Endothelial cell of umbilical vein (primary cell): ENCODE data around the gene BIK. TPM values are rescaled to one million over a fixed set of nuclear protein-coding genes. Genes with fewer than 3 reads are reported as not detected.
"Not testable (repeated sequence)": the region's sequence is repeated elsewhere in the genome, so short reads cannot be mapped to it uniquely, and the experiment has no call there.

Experiments used
- BruUV-seq: library from RNA; stranded (reverse); fragments of 400-500 nt; replicated peaks from 2 replicates; lab custom pipeline; 2021; lab: Mats Ljungman, UMichigan
- CTCF ChIA-PET: fragments of 300-600, 350-600 bp; sonication (Branson Sonifier 250); formaldehyde crosslinking; loops from one replicate; lab custom pipeline; 2021; ENCODE audit warnings: antibody characterized with exemption, inconsistent platforms; lab: Charles Lee
- POLR2A ChIA-PET: fragments of 300-600, 350-600 bp; sonication (Branson Sonifier 250); formaldehyde crosslinking; loops from one replicate; lab custom pipeline; 2021; ENCODE audit warnings: antibody characterized with exemption, inconsistent platforms; lab: Charles Lee
- DNase-seq: peaks from one replicate; pipeline ENCODE4 v3.0.0-alpha.2; 2011; ENCODE audit warnings: low read depth, low spot score
- FAIRE-seq: peaks from 2 replicates; lab custom pipeline; 2011; peaks lifted over from hg19 to GRCh38; lab: Jason Lieb, UNC
- H2AFZ ChIP-seq: 2 replicates; pipeline ENCODE4 v1.6.0; 2012; ENCODE audit warnings: low read depth, low read length, control low read depth, inconsistent platforms
- H3K27ac ChIP-seq: 2 replicates; pipeline ENCODE4 v1.5.1; 2011; ENCODE audit warnings: low read depth, mild to moderate bottlenecking, control low read depth, low read length, moderate library complexity; ENCODE audit not compliant: insufficient read depth
- H3K27me3 ChIP-seq, 2 experiments: 2 replicates each; pipeline versions ENCODE4 v1.6.0 to v1.6.1; 2011; ENCODE audit warnings: low read length in 2 of 2, mixed read lengths in 1 of 2; ENCODE audit not compliant: control insufficient read depth in 2 of 2, insufficient read depth in 2 of 2
- H3K36me3 ChIP-seq, 2 experiments: 2 replicates in 1 of 2; 3 replicates in 1 of 2; pipeline ENCODE4 v1.5.1; 2011; ENCODE audit warnings: low read length in 2 of 2, mild to moderate bottlenecking in 1 of 2, moderate library complexity in 1 of 2; ENCODE audit not compliant: control insufficient read depth in 2 of 2, insufficient read depth in 2 of 2; ENCODE audit errors: extremely low read depth in 1 of 2
- H3K4me1 ChIP-seq: 3 replicates; pipeline ENCODE4 v1.5.1; 2011; ENCODE audit warnings: mild to moderate bottlenecking, low read length; ENCODE audit not compliant: control insufficient read depth, insufficient read depth; ENCODE audit errors: extremely low read depth
- H3K4me2 ChIP-seq: 2 replicates; pipeline ENCODE4 v1.6.1; 2011; ENCODE audit warnings: low read length, control low read depth, mixed read lengths; ENCODE audit not compliant: insufficient read depth
- H3K4me3 ChIP-seq, 3 experiments: fragments of 200-600 bp in 1 of 3; sonication (generic), shearing (Covaris generic) in 1 of 3; replicated peaks in 1 of 3; 2 replicates each; pipeline ENCODE4 v1.5.1; 2011 to 2016; ENCODE audit warnings: control low read depth in 3 of 3, low read length in 3 of 3, mild to moderate bottlenecking in 2 of 3, inconsistent platforms in 1 of 3, low read depth in 1 of 3, moderate library complexity in 1 of 3; ENCODE audit not compliant: insufficient read depth in 1 of 3
- H3K79me2 ChIP-seq: 2 replicates; pipeline ENCODE4 v1.6.0; 2012; ENCODE audit warnings: low read length, inconsistent platforms; ENCODE audit not compliant: control insufficient read depth, insufficient read depth
- H3K9ac ChIP-seq: replicated peaks from 2 replicates; pipeline ENCODE3; 2011; ENCODE audit warnings: low read length, control low read depth; ENCODE audit not compliant: insufficient read depth; ENCODE audit errors: extremely low read depth
- H3K9me1 ChIP-seq: replicated peaks from 3 replicates; pipeline ENCODE4 v1.6.0; 2011; ENCODE audit warnings: mild to moderate bottlenecking, low read length; ENCODE audit not compliant: control insufficient read depth, insufficient read depth; ENCODE audit errors: extremely low read depth
- H3K9me3 ChIP-seq: replicated peaks from 2 replicates; pipeline ENCODE4 v1.5.1; 2012; ENCODE audit warnings: low read length, inconsistent platforms; ENCODE audit not compliant: control insufficient read depth, insufficient read depth
- H4K20me1 ChIP-seq: replicated peaks from 2 replicates; pipeline ENCODE3; 2011; ENCODE audit warnings: mild to moderate bottlenecking, low read length; ENCODE audit not compliant: control insufficient read depth, insufficient read depth; ENCODE audit errors: extremely low read depth
- EZH2 ChIP-seq: IDR thresholded peaks from 2 replicates; pipeline ENCODE4 v1.6.1; 2012; ENCODE audit warnings: borderline replicate concordance, low read depth, mild to moderate bottlenecking, moderate library complexity, low read length, inconsistent platforms; ENCODE audit not compliant: severe bottlenecking
- FOS ChIP-seq: IDR thresholded peaks from 2 replicates; pipeline ENCODE4 v1.6.1; 2011; ENCODE audit warnings: mild to moderate bottlenecking, low read length, moderate library complexity, borderline replicate concordance; ENCODE audit not compliant: insufficient read depth
- GATA2 ChIP-seq: IDR thresholded peaks from 2 replicates; pipeline ENCODE4 v1.7.0; 2011; ENCODE audit warnings: low read depth, mild to moderate bottlenecking, moderate library complexity, mixed read lengths, low read length; ENCODE audit not compliant: insufficient read length, insufficient read depth
- JUN ChIP-seq: IDR thresholded peaks from 2 replicates; pipeline ENCODE4 v1.6.1; 2011; ENCODE audit warnings: borderline replicate concordance, low read depth; ENCODE audit not compliant: insufficient read length, insufficient read depth
- MYC ChIP-seq: IDR thresholded peaks from one replicate; pipeline ENCODE4 v1.6.1; 2011; ENCODE audit warnings: mild to moderate bottlenecking, low read depth, low read length
- POLR2A ChIP-seq: IDR thresholded peaks from 2 replicates; pipeline ENCODE4 v1.6.1; 2012; ENCODE audit warnings: low read depth, mild to moderate bottlenecking, control low read depth, low read length
- POLR2AphosphoS5 ChIP-seq: IDR thresholded peaks from 2 replicates; pipeline ENCODE4 v1.6.1; 2012; ENCODE audit warnings: low read depth, mild to moderate bottlenecking, control low read depth, low read length, moderate library complexity; ENCODE audit not compliant: insufficient read depth
- dilution Hi-C: fragments of 300-500 bp; cut with MboI; formaldehyde crosslinking; loops from one replicate; pipeline ENCODE4 v1.15.0; 2019; ENCODE audit warnings: low sequenced_read_pairs; ENCODE audit not compliant: extremely low pct_ligation_motif_present
- intact Hi-C: fragments of 100-400 bp; cut with micrococcal nuclease; formaldehyde crosslinking; loops from one replicate; pipeline ENCODE4 v1.10.0; 2022
- polyA plus RNA-seq, 4 experiments: library from polyadenylated mRNA; depleted of rRNA in 3 of 4; stranded (reverse) in 3 of 4; unstranded in 1 of 4; fragments of >200 nt; gene quantifications; 2 replicates each; pipeline versions ENCODE4 v1.2.1 to v1.2.3, GENCODE V29; 2011 to 2012; ENCODE audit warnings: missing spikeins in 1 of 4
- total RNA-seq: library from RNA; stranded (reverse); gene quantifications from 2 replicates; pipeline ENCODE4 v1.2.3, GENCODE V29; 2021
- TF ChIP-seq, protein P1 (sequence below), 2 donors: IDR thresholded peaks; 1 replicate in 1 of 2; 2 replicates in 1 of 2; pipeline ENCODE4 v1.5.1; 2011; ENCODE audit warnings: low read length in 2 of 2, mild to moderate bottlenecking in 2 of 2, moderate library complexity in 2 of 2, control low read depth in 1 of 2, inconsistent platforms in 1 of 2, low read depth in 1 of 2; ENCODE audit not compliant: insufficient read depth in 1 of 2; ENCODE audit errors: extremely low read depth in 1 of 2
- TF ChIP-seq, protein P2 (sequence below): IDR thresholded peaks from 2 replicates; pipeline ENCODE4 v1.6.1; 2011; ENCODE audit not compliant: insufficient read depth, insufficient read length

Gene BIK
- total and polyA plus RNA-seq, 2 donors (not counting 3 experiments of a cell fraction or from before 2014, with no cell fraction given): 0.49 to 0.95 TPM

DNA sequence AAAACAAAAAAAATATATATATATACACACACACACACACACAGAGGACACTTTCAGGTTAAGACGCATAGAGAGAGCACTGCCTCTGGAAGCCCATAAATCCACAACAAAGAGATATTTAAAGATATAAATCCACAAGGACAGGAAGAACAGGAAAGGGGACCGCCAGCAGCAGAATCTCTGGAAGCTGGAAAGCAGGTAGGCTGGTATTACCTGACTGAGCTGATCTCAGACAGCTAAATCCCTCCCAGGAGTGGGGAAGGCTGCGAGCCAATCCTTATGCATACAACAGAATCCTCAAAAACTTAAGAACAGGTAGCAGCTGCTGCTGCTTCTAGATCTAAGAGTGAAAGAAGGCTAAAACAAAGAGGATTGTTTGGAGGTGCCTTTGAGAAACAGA is 34.4 kb downstream of the BIK start:
- dilution Hi-C loops (no loop called here), intact Hi-C loops (no loop called here)
- no TSS peak for BruUV-seq
- H3K4me3 ChIP-seq: no peak overlapping the region
- no peaks in the 10 kb centered on the region for H3K27me3 ChIP-seq
- ChIA-PET CTCF (no interaction called here), POLR2A (no interaction called here)
- H3K9me3 ChIP-seq: no peaks in the 10 kb centered on the region
- peaks cover 7% of the 10 kb centered on the region for H3K4me1 ChIP-seq
- no peak overlapping the region for H3K9ac ChIP-seq
- no peaks in the 10 kb centered on the region for H4K20me1 ChIP-seq
- DNase-seq: no peak
- no peaks in the 10 kb centered on the region for H3K9me1 ChIP-seq
- no peak for FAIRE-seq
- H3K27ac ChIP-seq: no peak overlapping the region
- no peak overlapping the region for H3K4me2 ChIP-seq
- peaks cover 0 to 7% of the 10 kb centered on the region in 2 experiments for H3K36me3 ChIP-seq
- H3K79me2 ChIP-seq: peaks cover 6% of the 10 kb centered on the region
- H2AFZ ChIP-seq: no peak overlapping the region
- no peak for TF ChIP-seq MYC
- TF ChIP-seq POLR2AphosphoS5: no peak
- TF ChIP-seq JUN: no peak
- TF ChIP-seq, protein P1, sequence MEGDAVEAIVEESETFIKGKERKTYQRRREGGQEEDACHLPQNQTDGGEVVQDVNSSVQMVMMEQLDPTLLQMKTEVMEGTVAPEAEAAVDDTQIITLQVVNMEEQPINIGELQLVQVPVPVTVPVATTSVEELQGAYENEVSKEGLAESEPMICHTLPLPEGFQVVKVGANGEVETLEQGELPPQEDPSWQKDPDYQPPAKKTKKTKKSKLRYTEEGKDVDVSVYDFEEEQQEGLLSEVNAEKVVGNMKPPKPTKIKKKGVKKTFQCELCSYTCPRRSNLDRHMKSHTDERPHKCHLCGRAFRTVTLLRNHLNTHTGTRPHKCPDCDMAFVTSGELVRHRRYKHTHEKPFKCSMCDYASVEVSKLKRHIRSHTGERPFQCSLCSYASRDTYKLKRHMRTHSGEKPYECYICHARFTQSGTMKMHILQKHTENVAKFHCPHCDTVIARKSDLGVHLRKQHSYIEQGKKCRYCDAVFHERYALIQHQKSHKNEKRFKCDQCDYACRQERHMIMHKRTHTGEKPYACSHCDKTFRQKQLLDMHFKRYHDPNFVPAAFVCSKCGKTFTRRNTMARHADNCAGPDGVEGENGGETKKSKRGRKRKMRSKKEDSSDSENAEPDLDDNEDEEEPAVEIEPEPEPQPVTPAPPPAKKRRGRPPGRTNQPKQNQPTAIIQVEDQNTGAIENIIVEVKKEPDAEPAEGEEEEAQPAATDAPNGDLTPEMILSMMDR (IDR thresholded peaks at IDR 0.05; ENCODE audit: extremely low read depth in 1 of 2, insufficient read depth in 1 of 2, low read depth in 1 of 2, low read length in 2 of 2): no peak
- TF ChIP-seq EZH2: no peak
- TF ChIP-seq POLR2A: no peak
- no peak for TF ChIP-seq GATA2
- TF ChIP-seq FOS: no peak
- TF ChIP-seq, protein P2, sequence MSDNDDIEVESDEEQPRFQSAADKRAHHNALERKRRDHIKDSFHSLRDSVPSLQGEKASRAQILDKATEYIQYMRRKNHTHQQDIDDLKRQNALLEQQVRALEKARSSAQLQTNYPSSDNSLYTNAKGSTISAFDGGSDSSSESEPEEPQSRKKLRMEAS: no peak

DNA sequence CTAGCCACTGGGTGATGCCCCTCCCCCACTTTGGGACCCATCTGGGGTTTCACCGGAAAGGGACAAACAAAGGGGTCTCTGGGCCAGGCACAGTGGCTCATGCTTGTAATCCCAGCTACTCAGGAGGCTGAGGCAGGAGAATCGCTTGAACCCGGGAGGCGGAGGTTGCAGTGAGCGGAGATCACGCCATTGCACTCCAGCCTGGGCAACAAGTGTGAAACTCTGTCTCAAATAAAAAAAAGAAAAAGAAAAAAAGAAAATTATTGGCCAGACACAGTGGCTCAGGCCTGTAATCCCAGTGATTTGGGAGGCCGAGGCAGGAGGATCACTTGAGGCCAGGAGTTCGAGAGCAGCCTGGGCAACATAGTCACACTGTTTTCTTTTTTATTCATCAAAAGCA is 34.8 kb downstream of the BIK start:
- H3K36me3 ChIP-seq, H3K27ac ChIP-seq, H3K4me2 ChIP-seq, dilution Hi-C loops, intact Hi-C loops, BruUV-seq, H3K79me2 ChIP-seq, DNase-seq, H4K20me1 ChIP-seq, POLR2A ChIA-PET, H3K4me1 ChIP-seq, CTCF ChIA-PET, H2AFZ ChIP-seq, H3K27me3 ChIP-seq, H3K9me1 ChIP-seq, H3K9me3 ChIP-seq, FAIRE-seq, H3K4me3 ChIP-seq, H3K9ac ChIP-seq: not testable (repeated sequence)

DNA sequence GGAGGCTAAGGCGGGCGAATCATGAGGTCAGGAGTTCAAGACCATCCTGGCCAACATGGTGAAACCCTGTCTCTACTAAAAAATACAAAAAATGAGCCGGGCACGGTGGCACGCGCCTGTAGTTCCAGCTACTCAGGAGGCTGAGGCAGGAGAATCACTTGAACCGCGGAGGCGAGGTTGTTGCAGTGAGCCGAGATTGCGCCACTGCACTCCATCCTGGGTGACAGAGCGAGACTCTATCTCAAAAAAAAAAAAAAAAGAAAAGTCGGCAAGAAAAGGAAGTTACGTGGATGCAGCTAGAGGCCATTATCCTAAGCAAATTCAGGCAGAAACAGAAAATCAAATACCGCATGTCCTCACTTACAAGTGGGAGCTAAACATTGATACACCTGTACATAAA is 35.8 kb downstream of the BIK start:
- H4K20me1 ChIP-seq, H2AFZ ChIP-seq, H3K9ac ChIP-seq, H3K79me2 ChIP-seq, H3K4me3 ChIP-seq, H3K9me3 ChIP-seq, H3K4me2 ChIP-seq, intact Hi-C loops, CTCF ChIA-PET, FAIRE-seq, H3K27ac ChIP-seq, POLR2A ChIA-PET, DNase-seq, dilution Hi-C loops, BruUV-seq, H3K27me3 ChIP-seq, H3K9me1 ChIP-seq, H3K36me3 ChIP-seq, H3K4me1 ChIP-seq: not testable (repeated sequence)
